GM19467 (cell line): ENCODE data around the gene CCDC77.

Source experiments
- ATAC-seq: cut with Tn5 transposase; IDR thresholded peaks from one replicate; pipeline ENCODE4 v1.9.1; 2021; ENCODE audit warnings: mild to moderate bottlenecking, moderate library complexity; ENCODE audit not compliant: unreplicated experiment

Gene CCDC77

DNA sequence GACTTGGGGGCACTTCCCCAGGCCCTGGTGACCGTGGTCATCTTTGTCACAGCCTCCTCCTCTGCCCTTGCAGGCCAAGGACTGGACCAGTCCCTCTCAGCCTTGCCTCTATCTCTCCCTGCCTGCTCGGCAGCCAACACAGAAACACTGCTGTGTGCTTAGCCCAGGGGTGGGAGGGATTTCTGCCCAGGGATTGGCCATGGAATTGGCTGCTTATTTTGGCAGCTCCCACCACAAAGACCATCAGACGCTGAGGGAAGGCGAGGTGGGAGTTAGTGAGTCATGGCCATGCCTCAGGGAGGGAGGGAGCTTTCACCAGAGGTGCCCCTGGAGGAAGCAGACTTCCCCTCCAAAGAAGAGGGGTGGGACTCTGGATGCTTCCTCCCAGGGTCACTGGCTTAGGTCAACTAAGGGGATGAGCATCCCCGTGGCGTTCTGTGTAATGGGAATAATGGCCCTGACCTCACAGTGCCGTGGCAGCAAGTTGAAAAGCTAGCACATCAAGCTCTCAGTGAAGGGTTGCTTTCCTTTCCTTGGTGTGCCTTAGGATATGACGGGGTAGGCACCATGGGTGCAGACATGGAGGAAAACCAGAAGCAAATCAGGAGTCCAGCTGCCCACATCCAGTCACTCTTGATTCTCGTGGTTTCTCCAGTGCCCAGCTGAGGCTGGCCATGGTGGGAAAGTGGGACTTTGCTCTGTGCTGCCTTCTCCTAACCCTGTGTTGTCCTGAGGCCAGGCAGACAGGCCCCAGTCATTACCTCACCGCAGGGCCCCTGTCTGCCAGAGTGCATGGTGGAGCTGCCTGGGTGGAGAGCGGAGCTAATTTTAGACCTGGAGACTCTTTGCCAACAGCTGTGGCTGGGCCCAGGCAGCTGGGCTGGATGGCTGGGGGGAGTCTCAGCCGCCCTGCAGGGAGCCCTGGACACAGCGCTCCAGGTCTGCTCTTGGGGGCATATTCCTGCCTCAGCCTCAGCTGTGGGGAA is 79.7 kb downstream of the CCDC77 start:
- no peak for ATAC-seq

DNA sequence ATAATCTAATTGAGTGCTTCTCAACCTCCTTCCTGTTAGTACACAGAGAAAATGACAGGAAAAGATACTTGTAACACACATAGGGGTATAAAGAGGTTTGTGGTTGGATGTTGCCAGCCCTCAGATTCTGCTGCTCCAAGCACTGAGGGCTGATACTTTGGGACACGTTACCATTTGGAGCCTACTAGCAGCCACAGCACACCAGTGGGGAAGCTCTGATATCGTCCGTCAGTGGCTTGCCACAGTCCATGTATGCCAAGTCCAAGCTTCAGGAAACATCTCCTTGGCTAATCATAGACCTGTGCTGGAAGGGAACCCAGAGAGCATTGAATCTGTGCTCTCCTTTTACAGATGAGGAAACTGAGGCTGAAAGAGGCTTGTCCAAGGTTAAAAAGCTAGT is 80.6 kb downstream of the CCDC77 start:
- no peak for ATAC-seq

DNA sequence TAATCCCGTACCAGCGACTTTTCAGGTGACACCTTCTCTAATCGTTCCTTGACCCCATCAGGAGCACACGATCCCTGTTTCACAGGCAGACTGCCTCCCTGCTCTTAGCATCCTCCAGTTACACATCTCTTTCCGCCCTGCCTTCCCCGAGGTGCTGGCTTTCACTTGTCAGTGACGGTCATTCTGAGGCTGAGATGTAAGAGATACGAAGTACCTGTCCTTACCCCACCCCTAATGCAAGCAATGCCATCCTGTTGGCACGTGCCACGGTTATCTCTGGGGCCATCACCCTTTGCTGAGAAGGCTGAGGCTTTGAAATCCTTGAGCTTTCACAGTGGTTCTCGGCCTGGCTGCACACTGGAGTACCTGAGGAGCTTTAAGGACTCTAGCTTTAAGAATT is 82.7 kb downstream of the CCDC77 start:
- no peak for ATAC-seq

DNA sequence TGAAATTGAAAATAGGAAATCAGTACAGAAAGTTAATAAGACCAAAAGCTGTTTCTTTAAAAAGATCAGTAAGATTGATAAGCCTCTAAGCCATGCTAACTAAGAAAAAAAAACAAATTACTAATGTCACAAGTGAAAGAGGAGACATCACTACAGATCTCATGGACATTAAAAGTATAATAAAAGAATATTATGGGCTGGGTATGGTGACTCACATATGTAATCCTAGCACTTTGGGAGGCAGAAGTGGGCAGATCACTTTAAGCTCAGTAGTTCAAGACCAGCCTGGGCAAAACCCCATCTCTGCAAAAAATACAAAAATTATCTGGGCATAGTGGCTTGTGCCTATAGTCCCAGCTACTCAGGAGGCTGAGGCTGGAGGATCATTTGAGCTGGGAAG is 88.8 kb downstream of the CCDC77 start:
- ATAC-seq, result no peak
